IMR-90 (cell line): ENCODE measurements around the gene RARRES2. TPM values are rescaled to one million over a fixed set of nuclear protein-coding genes. Genes with fewer than 3 reads are reported as not detected.

Source experiments
- ATAC-seq: fragments of 200-7000 bp; cut with Tn5 transposase; 2 replicates; pipeline ENCODE4 v1.9.1; 2020; ENCODE audit warnings: low read depth, mild to moderate bottlenecking, moderate library complexity
- BruUV-seq: library from RNA; stranded (reverse); fragments of 400-500 nt; replicated peaks from 2 replicates; lab custom pipeline; 2021; lab: Mats Ljungman, UMichigan
- CTCF ChIA-PET: fragments of 300-600 bp; formaldehyde crosslinking; extraction: SDS; loops from one replicate; lab custom pipeline; 2021; ENCODE audit warnings: antibody characterized with exemption; lab: Yijun Ruan, JAX
- POLR2A ChIA-PET: fragments of 300-600 bp; sonication (Branson Sonifier 250); formaldehyde crosslinking; loops from one replicate; lab custom pipeline; 2022; ENCODE audit warnings: antibody characterized with exemption; ENCODE audit not compliant: unreplicated experiment; lab: Charles Lee
- DNase-seq: peaks from one replicate; pipeline ENCODE4 v3.0.0; 2013
- H2AFZ ChIP-seq: replicated peaks from 2 replicates; pipeline ENCODE3; 2013; ENCODE audit warnings: low read length, mild to moderate bottlenecking; ENCODE audit not compliant: poor library complexity
- H2AK5ac ChIP-seq: 2 replicates; pipeline ENCODE4 v1.6.1; 2013; ENCODE audit warnings: low read depth, low read length, inconsistent platforms
- H2AK9ac ChIP-seq: replicated peaks from 2 replicates; pipeline ENCODE3; 2013; ENCODE audit warnings: mild to moderate bottlenecking, low read depth, low read length, moderate library complexity; ENCODE audit not compliant: poor library complexity
- H2BK120ac ChIP-seq: 2 replicates; pipeline ENCODE4 v1.6.1; 2013; ENCODE audit warnings: low read depth, low read length, inconsistent platforms
- H2BK15ac ChIP-seq: 3 replicates; pipeline ENCODE4 v1.6.1; 2013; ENCODE audit warnings: low read depth, low read length, inconsistent platforms
- H2BK20ac ChIP-seq: 2 replicates; pipeline ENCODE4 v1.6.1; 2013; ENCODE audit warnings: low read depth, mild to moderate bottlenecking, inconsistent platforms, low read length, moderate library complexity
- H2BK5ac ChIP-seq: 2 replicates; pipeline ENCODE4 v1.6.1; 2013; ENCODE audit warnings: mild to moderate bottlenecking, low read depth, low read length, inconsistent platforms; ENCODE audit not compliant: poor library complexity, severe bottlenecking
- H3K14ac ChIP-seq: replicated peaks from 2 replicates; pipeline ENCODE4 v1.6.1; 2013; ENCODE audit warnings: low read depth, low read length, inconsistent platforms
- H3K18ac ChIP-seq: 2 replicates; pipeline ENCODE4 v1.6.1; 2013; ENCODE audit warnings: low read depth, low read length, control low read depth
- H3K23ac ChIP-seq: 2 replicates; pipeline ENCODE4 v1.6.1; 2013; ENCODE audit warnings: low read depth, low read length, inconsistent platforms
- H3K27ac ChIP-seq: 2 replicates; pipeline ENCODE4 v1.5.1; 2013; ENCODE audit warnings: mild to moderate bottlenecking, control low read depth, low read length; ENCODE audit not compliant: insufficient read depth
- H3K27me3 ChIP-seq: 2 replicates; pipeline ENCODE4 v1.6.1; 2013; ENCODE audit warnings: low read length; ENCODE audit not compliant: control insufficient read depth, insufficient read depth
- H3K36me3 ChIP-seq: 2 replicates; pipeline ENCODE4 v1.6.1; 2013; ENCODE audit warnings: low read length, mixed read lengths; ENCODE audit not compliant: control insufficient read depth, insufficient read depth
- H3K4ac ChIP-seq: 2 replicates; pipeline ENCODE4 v1.6.1; 2013; ENCODE audit warnings: low read depth, low read length, inconsistent platforms
- H3K4me1 ChIP-seq: 2 replicates; pipeline ENCODE4 v1.6.1; 2013; ENCODE audit warnings: low read length, mixed read lengths; ENCODE audit not compliant: control insufficient read depth, insufficient read depth
- H3K4me2 ChIP-seq: 2 replicates; pipeline ENCODE4 v1.6.1; 2013; ENCODE audit warnings: low read depth, mild to moderate bottlenecking, control low read depth, low read length, moderate library complexity
- H3K4me3 ChIP-seq: 2 replicates; pipeline ENCODE4 v1.5.1; 2013; ENCODE audit warnings: low read depth, mild to moderate bottlenecking, control low read depth, low read length, moderate library complexity; ENCODE audit not compliant: insufficient read depth
- H3K56ac ChIP-seq: 2 replicates; pipeline ENCODE4 v1.6.1; 2013; ENCODE audit warnings: low read length, inconsistent platforms; ENCODE audit not compliant: insufficient read depth; ENCODE audit errors: extremely low read depth
- H3K79me1 ChIP-seq, 2 experiments: 2 replicates each; pipeline ENCODE4 v1.6.1; 2013; ENCODE audit warnings: low read length in 2 of 2, inconsistent platforms in 1 of 2, low read depth in 1 of 2
- H3K9ac ChIP-seq: 2 replicates; pipeline ENCODE4 v1.6.1; 2013; ENCODE audit warnings: low read depth, low read length, control low read depth
- H3K9me1 ChIP-seq: 2 replicates; pipeline ENCODE4 v1.6.1; 2013; ENCODE audit warnings: low read length, inconsistent platforms; ENCODE audit not compliant: insufficient read depth
- H3K9me3 ChIP-seq: 2 replicates; pipeline ENCODE4 v1.6.1; 2013; ENCODE audit warnings: low read length; ENCODE audit not compliant: control insufficient read depth, insufficient read depth
- H4K20me1 ChIP-seq: 2 replicates; pipeline ENCODE4 v1.6.1; 2013; ENCODE audit warnings: low read length, inconsistent platforms; ENCODE audit not compliant: insufficient read depth
- H4K5ac ChIP-seq: 2 replicates; pipeline ENCODE4 v1.6.1; 2013; ENCODE audit warnings: mild to moderate bottlenecking, low read depth, low read length, control low read depth
- H4K8ac ChIP-seq, 2 experiments: 2 replicates each; pipeline ENCODE4 v1.6.1; 2013; ENCODE audit warnings: low read depth in 2 of 2, low read length in 2 of 2, control low read depth in 1 of 2, inconsistent platforms in 1 of 2
- H4K91ac ChIP-seq: 2 replicates; pipeline ENCODE4 v1.6.1; 2013; ENCODE audit warnings: low read depth, low read length, inconsistent platforms; ENCODE audit not compliant: insufficient read depth
- CEBPB ChIP-seq: IDR thresholded peaks from 2 replicates; pipeline ENCODE4 v1.6.1; 2012; ENCODE audit warnings: low read depth, low read length, improper control_type of control experiment
- MAZ ChIP-seq: IDR thresholded peaks from 2 replicates; pipeline ENCODE4 v1.6.1; 2012; ENCODE audit warnings: low read depth, mild to moderate bottlenecking, low read length, improper control_type of control experiment, moderate library complexity, borderline replicate concordance
- MXI1 ChIP-seq: IDR thresholded peaks from 2 replicates; pipeline ENCODE4 v1.6.1; 2012; ENCODE audit warnings: low read depth, mild to moderate bottlenecking, low read length, moderate library complexity, borderline replicate concordance
- NFE2L2 ChIP-seq: fragments of 150-350 bp; IDR thresholded peaks from 2 replicates; pipeline ENCODE4 v1.6.1; 2016; ENCODE audit warnings: low read depth, mild to moderate bottlenecking, low read length
- POLR2A ChIP-seq: IDR thresholded peaks from 2 replicates; pipeline ENCODE4 v1.6.1; 2012; ENCODE audit warnings: mild to moderate bottlenecking, low read depth, low read length
- RCOR1 ChIP-seq: IDR thresholded peaks from 2 replicates; pipeline ENCODE4 v1.6.1; 2012; ENCODE audit warnings: mild to moderate bottlenecking, low read length, improper control_type of control experiment; ENCODE audit not compliant: insufficient replicate concordance
- RFX5 ChIP-seq: IDR thresholded peaks from 2 replicates; pipeline ENCODE4 v1.8.0; 2012; ENCODE audit warnings: low read depth, mild to moderate bottlenecking, low read length, moderate library complexity
- SMC3 ChIP-seq: fragments of 150-350 bp; IDR thresholded peaks from 2 replicates; pipeline ENCODE4 v1.6.1; 2016; ENCODE audit warnings: low read depth, mild to moderate bottlenecking, antibody characterized with exemption, low read length, moderate library complexity
- WGBS, 2 experiments: methylation state at CpG; one replicate each; pipeline versions ENCODE4 v1.1.5 to v1.1.7; 2013; ENCODE audit warnings: missing lambda C conversion rate in 2 of 2; ENCODE audit not compliant: insufficient read length in 1 of 2; ENCODE audit errors: extremely low coverage in 2 of 2; 5-methylcytosine and 5-hydroxymethylcytosine counted together
- dilution Hi-C: fragments of 300-500 bp; cut with HindIII; formaldehyde crosslinking; loops from one replicate; pipeline ENCODE4 v1.14.3; 2018; ENCODE audit warnings: low sequenced_read_pairs; ENCODE audit not compliant: unreplicated experiment
- in situ Hi-C: fragments of 300-500 bp; cut with MboI; formaldehyde crosslinking; loops from 3 replicates; pipeline ENCODE4 v1.14.3; 2019; ENCODE audit warnings: low sequenced_read_pairs, inconsistent platforms, mixed read lengths
- intact Hi-C: fragments of 100-400 bp; cut with micrococcal nuclease; formaldehyde crosslinking; loops from 2 replicates; pipeline ENCODE4 v1.10.0; 2022
- polyA plus RNA-seq, 3 experiments: library from polyadenylated mRNA; depleted of rRNA; stranded (reverse); fragments of >200 nt; gene quantifications; 2 replicates each; pipeline ENCODE4 v1.2.3, GENCODE V29; 2012; ENCODE audit warnings: low replicate concordance in 1 of 3
- total RNA-seq: library from RNA; depleted of rRNA; stranded (reverse); fragments of >200 nt; gene quantifications from 2 replicates; pipeline ENCODE4 v1.2.3, GENCODE V29; 2012
- TF ChIP-seq, protein P1 (sequence below): fragments of 150-350 bp; IDR thresholded peaks from 2 replicates; pipeline ENCODE4 v1.6.1; 2017; ENCODE audit warnings: mild to moderate bottlenecking, antibody characterized with exemption, low read length, low read depth

The RARRES2 gene
- total and polyA plus RNA-seq, 2 of the 4 experiments (the other 2 are of a cell fraction) = 1.6 TPM; not detected in 1

DNA sequence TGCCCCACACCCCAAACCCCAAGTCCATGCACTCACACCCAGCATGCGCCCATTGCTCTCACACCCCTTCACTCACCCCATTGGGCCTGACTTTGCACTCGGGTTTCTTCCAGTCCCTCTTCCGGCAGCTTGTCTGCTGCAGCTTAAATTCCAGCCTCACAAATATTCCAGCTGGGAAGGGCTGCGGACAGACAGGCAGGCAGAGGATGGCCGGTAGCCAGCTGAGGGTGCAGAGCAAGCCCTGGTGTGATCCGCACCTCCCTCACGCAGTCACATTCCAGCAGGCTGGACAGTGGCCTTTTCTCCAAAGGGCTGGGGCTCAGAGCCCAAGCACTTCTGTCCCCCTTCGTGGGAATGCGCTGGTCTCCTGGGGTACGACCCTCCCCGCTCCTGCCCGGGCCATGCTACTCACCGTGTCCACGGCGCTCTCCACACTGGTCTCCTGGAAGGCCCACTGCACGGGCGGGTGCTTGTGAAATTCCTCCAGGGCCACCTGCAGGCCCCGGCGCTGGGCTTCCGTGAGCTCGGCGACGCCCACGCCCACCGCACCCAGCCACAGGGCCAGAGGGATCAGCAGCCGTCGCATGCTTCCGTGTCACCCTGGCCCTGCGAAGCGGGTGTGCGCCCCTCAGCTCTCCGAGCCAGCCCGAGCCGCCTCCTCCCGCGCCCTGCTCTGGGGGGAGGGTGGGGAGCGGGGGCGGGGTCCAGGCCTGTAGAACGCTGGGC, 1.2 kb downstream of the RARRES2 start:
- peak overlapping the region; percentile 24; the same call in 1 of the 2 replicates for H2BK120ac ChIP-seq
- peak overlapping the region; percentile 15; the same call in 1 of the 2 replicates for H3K27ac ChIP-seq

More for the DNA sequence above, 1.2 kb downstream of the RARRES2 start:
- Histone ChIP-seq H4K8ac (0 out of 4 replicates have a peak overlapping the region, but pooled peaks of 1 of the 2 experiments have one; percentile 13), H3K56ac (no peak overlapping the region), H3K18ac (peak overlapping the region; percentile 23; the same call in 1 of the 2 replicates), H2AFZ (peak overlapping the region; percentile 71), H2BK15ac (no peak overlapping the region), H3K27me3 (peaks cover 21% of the 10 kb centered on the region), H2BK20ac (0 out of 2 replicates have a peak overlapping the region, but pooled peaks have one; percentile 31), H2AK9ac (peak overlapping the region; percentile 75), H2BK5ac (no peak overlapping the region), H3K79me1 (no peaks in the 10 kb centered on the region), H3K4ac (peak overlapping the region; percentile 45; the same call in 1 of the 2 replicates), H4K20me1 (0 out of 2 replicates have a peak, but pooled peaks cover 3% of the 10 kb centered on the region), H3K4me2 (peak overlapping the region; percentile 75; the same call in 1 of the 2 replicates), H3K9ac (no peak overlapping the region), H3K14ac (no peak overlapping the region), H3K4me1 (peaks cover 30% of the 10 kb centered on the region), H4K5ac (no peak overlapping the region; the same call in 1 of the 2 replicates), H2AK5ac (no peak overlapping the region), H3K36me3 (no peaks in the 10 kb centered on the region), H4K91ac (peak overlapping the region; percentile 5; the same call in 1 of the 2 replicates), H3K4me3 (no peak overlapping the region; the same call in 1 of the 2 replicates), H3K9me1 (peaks cover 11% of the 10 kb centered on the region; the same call in 1 of the 2 replicates), H3K23ac (no peak overlapping the region), H3K9me3 (peaks cover 14% of the 10 kb centered on the region)
- dilution Hi-C loops = no loop called here
- in situ Hi-C loops = no loop called here
- ChIA-PET POLR2A (no interaction called here), CTCF (interaction anchor here (0.6 to 0.9 kb wide), 3 partner anchors 14 to 38 kb away, joined by 3 to 4 read pairs (median 4); no protein-coding TSS in a partner anchor)
- no TSS peak for BruUV-seq
- 6% methylated on average over 15 of the region's 39 CpGs; no CpG with 5 or more reads in 1 of the 2 experiments for WGBS, 2 experiments
- peak; percentile 42 for DNase-seq
- TF ChIP-seq CEBPB (no peak), SMC3 (no peak), RFX5 (no peak), RCOR1 (no peak), MAZ (no peak), NFE2L2 (no peak), POLR2A (no peak), MXI1 (no peak)
- TF ChIP-seq, protein P1, sequence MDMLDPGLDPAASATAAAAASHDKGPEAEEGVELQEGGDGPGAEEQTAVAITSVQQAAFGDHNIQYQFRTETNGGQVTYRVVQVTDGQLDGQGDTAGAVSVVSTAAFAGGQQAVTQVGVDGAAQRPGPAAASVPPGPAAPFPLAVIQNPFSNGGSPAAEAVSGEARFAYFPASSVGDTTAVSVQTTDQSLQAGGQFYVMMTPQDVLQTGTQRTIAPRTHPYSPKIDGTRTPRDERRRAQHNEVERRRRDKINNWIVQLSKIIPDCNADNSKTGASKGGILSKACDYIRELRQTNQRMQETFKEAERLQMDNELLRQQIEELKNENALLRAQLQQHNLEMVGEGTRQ = no peak
- intact Hi-C loops = no loop called here
- peak; percentile 61 for ATAC-seq
